Prostate gland (tissue), 2 donors: ENCODE results near the gene GSE1.

ENCODE experiments used
- CTCF ChIP-seq, 4 experiments: fragments of 200-600 bp in 2 of 4; fragments of 450-650 bp in 2 of 4; sonication (generic) in 2 of 4; IDR thresholded peaks; 1 replicate in 3 of 4; 2 replicates in 1 of 4; pipeline ENCODE4 v1.5.1; 2016 to 2019; ENCODE audit warnings: antibody characterized with exemption in 4 of 4, mild to moderate bottlenecking in 2 of 4, moderate library complexity in 2 of 4
- POLR2AphosphoS5 ChIP-seq: sonication (generic); formaldehyde crosslinking; IDR thresholded peaks from one replicate; pipeline ENCODE4 v1.6.1; 2017; ENCODE audit warnings: antibody characterized with exemption

GRCh38 chr16:85598141-85598540 lies 15.0 kb upstream of the GSE1 start:
- TF ChIP-seq CTCF (IDR thresholded peaks at IDR 0.05): no peak
- TF ChIP-seq POLR2AphosphoS5: no peak
